ENCODE results near the gene PLD5. TPM values are rescaled to one million over a fixed set of nuclear protein-coding genes. Genes with fewer than 3 reads are reported as not detected.
"Not testable (repeated sequence)": the region's sequence is repeated elsewhere in the genome, so short reads cannot be mapped to it uniquely, and the experiment has no call there.

Gene PLD5
- polyA plus RNA-seq, 3 donors from 2014 or later: not detected

GRCh38 chr1:242264419-242264818, 260.1 kb downstream of the PLD5 start:
- not testable (repeated sequence) for H3K27me3 Mint-ChIP-seq (ENCODE audit: low read depth in 3 of 3); H3K36me3 Mint-ChIP-seq; H3K4me3 Mint-ChIP-seq; H3K9me3 Mint-ChIP-seq; H3K4me1 Mint-ChIP-seq; H3K27ac Mint-ChIP-seq; DNase-seq

DNA sequence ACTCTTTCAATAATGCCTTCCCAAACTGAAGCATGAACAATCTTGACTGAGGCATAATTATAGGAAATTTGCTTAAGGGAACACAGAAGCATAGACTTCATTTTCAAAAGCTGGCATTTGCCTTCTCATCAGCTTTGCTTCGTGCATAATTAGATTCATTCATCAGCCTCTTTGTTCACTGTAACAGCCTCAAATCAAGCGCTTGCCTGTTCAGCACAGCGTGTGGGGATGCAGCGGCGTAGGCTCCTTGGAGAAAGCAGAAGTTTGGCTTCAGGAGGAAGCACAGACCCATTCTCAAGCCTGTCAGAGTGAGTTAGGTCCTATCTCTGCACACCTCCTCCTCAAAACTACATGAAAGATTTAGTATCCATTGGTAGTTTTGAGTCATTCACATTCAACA, 279.2 kb downstream of the PLD5 start:
- Mint-ChIP-seq H3K27me3 (ENCODE audit: low read depth in 3 of 3) (no peaks in the 10 kb centered on the region), H3K4me3 (no peak overlapping the region), H3K9me3 (peaks cover 0 to 4% (median 0%) of the 10 kb centered on the region in 6 donors), H3K27ac (no peak overlapping the region), H3K36me3 (no peaks in the 10 kb centered on the region), H3K4me1 (no peaks in the 10 kb centered on the region)
- DNase-seq: no peak

DNA sequence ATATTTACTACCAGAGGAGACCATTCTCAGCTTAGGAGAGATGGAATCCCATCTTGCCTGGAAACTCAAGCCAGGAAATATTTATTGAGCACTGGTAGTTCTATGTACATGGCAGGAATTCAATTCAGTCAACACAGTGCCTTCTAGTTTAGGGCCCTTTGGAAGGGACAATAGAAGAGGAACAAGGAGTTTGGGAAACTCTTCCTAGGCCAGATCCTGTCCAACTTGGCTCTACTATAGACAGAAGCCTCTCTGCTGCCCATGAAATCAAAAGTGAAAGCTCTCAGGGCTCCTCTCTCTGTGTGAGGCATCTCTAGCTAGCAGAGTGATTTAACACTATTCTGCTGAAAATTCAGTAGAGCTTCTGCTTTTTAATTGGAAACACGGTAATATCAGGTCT, 281.0 kb downstream of the PLD5 start:
- Mint-ChIP-seq H3K4me3 (no peak overlapping the region), H3K27ac (no peak overlapping the region), H3K4me1 (no peaks in the 10 kb centered on the region), H3K9me3 (peaks cover 0 to 6% (median 0%) of the 10 kb centered on the region in 6 donors), H3K36me3 (no peaks in the 10 kb centered on the region), H3K27me3 (ENCODE audit: low read depth in 3 of 3) (no peaks in the 10 kb centered on the region)
- DNase-seq: no peak

DNA sequence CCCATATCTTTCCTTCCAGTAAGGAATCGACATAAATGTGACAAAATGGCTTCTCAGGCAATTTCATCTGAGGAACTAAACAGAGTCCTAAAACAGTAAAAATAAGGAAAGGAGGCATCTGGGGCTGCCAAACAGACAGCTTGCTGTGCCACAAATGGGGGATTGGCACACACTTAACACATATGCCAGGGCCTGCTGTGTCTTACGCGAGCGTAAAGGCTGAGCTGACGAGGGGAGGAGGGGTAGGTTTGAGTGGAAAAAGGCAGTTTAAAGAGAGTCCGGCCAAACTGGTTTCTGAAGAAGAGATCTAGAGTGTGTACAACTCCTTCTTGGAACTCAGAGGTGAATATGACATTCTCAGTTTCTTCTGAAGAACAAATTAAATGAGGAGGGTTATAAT, 281.5 kb downstream of the PLD5 start:
- Mint-ChIP-seq H3K4me3 (no peak overlapping the region), H3K4me1 (no peaks in the 10 kb centered on the region), H3K9me3 (peaks cover 0 to 6% (median 0%) of the 10 kb centered on the region in 6 donors), H3K36me3 (no peaks in the 10 kb centered on the region), H3K27me3 (ENCODE audit: low read depth in 3 of 3) (no peaks in the 10 kb centered on the region), H3K27ac (no peak overlapping the region)
- no peak for DNase-seq

- no peak for DNase-seq
- no peak overlapping the region for H3K27ac Mint-ChIP-seq
- no peak overlapping the region for H3K4me3 Mint-ChIP-seq
- peaks cover 0 to 8% (median 0%) of the 10 kb centered on the region in 6 donors for H3K9me3 Mint-ChIP-seq
- no peaks in the 10 kb centered on the region for H3K36me3 Mint-ChIP-seq
- no peaks in the 10 kb centered on the region for H3K4me1 Mint-ChIP-seq
- H3K27me3 Mint-ChIP-seq (ENCODE audit: low read depth in 3 of 3): no peaks in the 10 kb centered on the region
Measured at GRCh38 chr1:242241936-242242335, 282.6 kb downstream of the PLD5 start.

DNA sequence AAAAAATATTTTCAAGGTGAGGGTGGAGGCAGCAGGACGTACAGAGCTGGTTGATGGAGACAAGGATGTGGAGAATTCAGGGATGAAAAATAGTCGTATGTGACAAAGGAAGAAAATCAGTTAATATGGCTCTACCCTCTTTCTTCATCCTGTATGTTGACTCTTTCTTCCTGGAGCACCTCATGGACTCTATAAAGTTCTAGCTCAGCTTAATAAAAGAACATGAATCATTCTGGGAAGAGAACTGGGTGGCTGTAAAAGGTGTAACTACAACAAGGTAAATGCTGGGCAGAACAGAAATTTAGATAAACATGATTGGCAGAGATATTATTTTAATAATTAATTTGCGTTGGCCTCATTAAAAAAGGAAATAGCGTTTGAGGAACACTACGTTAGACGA, 283.8 kb downstream of the PLD5 start:
- DNase-seq: no peak
- H3K9me3 Mint-ChIP-seq: peaks cover 0 to 8% (median 0%) of the 10 kb centered on the region in 6 donors
- H3K4me1 Mint-ChIP-seq: no peaks in the 10 kb centered on the region
- H3K4me3 Mint-ChIP-seq: no peak overlapping the region
- no peak overlapping the region for H3K27ac Mint-ChIP-seq
- no peaks in the 10 kb centered on the region for H3K36me3 Mint-ChIP-seq
- no peaks in the 10 kb centered on the region for H3K27me3 Mint-ChIP-seq (ENCODE audit: low read depth in 3 of 3)

- no peaks in the 10 kb centered on the region for H3K27me3 Mint-ChIP-seq (ENCODE audit: low read depth in 3 of 3)
- no peaks in the 10 kb centered on the region for H3K4me1 Mint-ChIP-seq
- H3K36me3 Mint-ChIP-seq: no peaks in the 10 kb centered on the region
- no peak overlapping the region for H3K27ac Mint-ChIP-seq
- H3K4me3 Mint-ChIP-seq: no peak overlapping the region
- peaks cover 0 to 11% (median 0%) of the 10 kb centered on the region in 6 donors for H3K9me3 Mint-ChIP-seq
- DNase-seq: no peak
Measured at GRCh38 chr1:242240077-242240476, 284.4 kb downstream of the PLD5 start.

- Mint-ChIP-seq H3K9me3 (peaks cover 0 to 11% (median 0%) of the 10 kb centered on the region in 6 donors), H3K36me3 (no peaks in the 10 kb centered on the region), H3K4me1 (no peaks in the 10 kb centered on the region), H3K4me3 (no peak overlapping the region), H3K27me3 (ENCODE audit: low read depth in 3 of 3) (no peaks in the 10 kb centered on the region), H3K27ac (no peak overlapping the region)
- DNase-seq: no peak
Measured at GRCh38 chr1:242239398-242239797, 285.1 kb downstream of the PLD5 start.

DNA sequence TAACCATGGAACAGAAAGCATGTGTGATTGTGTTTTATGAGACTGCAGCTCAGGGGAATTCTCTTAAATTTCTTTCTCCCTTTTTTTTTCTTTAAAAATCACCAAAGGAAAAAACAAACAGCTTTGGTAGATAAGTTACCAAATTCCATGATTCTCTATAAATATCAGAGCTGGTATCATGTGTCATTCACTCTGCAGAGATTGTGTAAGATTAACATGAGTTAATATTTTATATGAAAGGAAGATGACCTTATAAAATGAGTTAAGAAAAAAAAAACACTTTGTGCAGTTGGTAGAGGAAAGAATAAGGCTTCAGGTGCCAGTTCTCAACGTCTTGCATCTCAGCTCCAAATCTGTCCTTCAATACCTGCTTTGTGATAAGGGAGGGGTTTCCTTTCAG, 287.4 kb downstream of the PLD5 start:
- Mint-ChIP-seq H3K4me3 (no peak overlapping the region), H3K4me1 (no peaks in the 10 kb centered on the region), H3K9me3 (peaks cover 0 to 9% (median 1%) of the 10 kb centered on the region in 6 donors), H3K27ac (no peak overlapping the region), H3K27me3 (ENCODE audit: low read depth in 3 of 3) (no peaks in the 10 kb centered on the region), H3K36me3 (no peaks in the 10 kb centered on the region)
- no peak for DNase-seq

DNA sequence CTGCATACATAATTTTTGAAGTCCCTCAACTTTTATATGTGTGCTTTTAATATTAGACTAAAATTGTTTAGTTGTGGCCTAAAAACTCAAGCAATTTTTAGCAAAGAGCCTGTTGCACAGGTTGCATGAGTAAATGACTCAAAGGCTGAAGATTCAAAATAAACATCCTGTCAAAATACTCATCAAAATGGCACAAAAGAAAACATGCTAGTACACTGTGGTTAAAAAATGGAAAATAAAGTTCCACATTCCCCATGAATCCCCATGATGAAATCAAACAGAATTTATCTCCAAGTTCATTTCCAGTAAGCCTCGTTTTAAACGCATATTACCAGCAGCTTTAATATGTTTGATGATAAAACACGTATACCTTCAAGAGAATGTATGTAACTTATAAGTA, 295.5 kb downstream of the PLD5 start:
- H3K9me3 Mint-ChIP-seq: peaks cover 0 to 3% (median 0%) of the 10 kb centered on the region in 6 donors
- H3K27me3 Mint-ChIP-seq (ENCODE audit: low read depth in 3 of 3): no peaks in the 10 kb centered on the region
- no peaks in the 10 kb centered on the region for H3K36me3 Mint-ChIP-seq
- H3K27ac Mint-ChIP-seq: no peak overlapping the region
- DNase-seq: no peak
- H3K4me3 Mint-ChIP-seq: no peak overlapping the region
- H3K4me1 Mint-ChIP-seq: no peaks in the 10 kb centered on the region

DNA sequence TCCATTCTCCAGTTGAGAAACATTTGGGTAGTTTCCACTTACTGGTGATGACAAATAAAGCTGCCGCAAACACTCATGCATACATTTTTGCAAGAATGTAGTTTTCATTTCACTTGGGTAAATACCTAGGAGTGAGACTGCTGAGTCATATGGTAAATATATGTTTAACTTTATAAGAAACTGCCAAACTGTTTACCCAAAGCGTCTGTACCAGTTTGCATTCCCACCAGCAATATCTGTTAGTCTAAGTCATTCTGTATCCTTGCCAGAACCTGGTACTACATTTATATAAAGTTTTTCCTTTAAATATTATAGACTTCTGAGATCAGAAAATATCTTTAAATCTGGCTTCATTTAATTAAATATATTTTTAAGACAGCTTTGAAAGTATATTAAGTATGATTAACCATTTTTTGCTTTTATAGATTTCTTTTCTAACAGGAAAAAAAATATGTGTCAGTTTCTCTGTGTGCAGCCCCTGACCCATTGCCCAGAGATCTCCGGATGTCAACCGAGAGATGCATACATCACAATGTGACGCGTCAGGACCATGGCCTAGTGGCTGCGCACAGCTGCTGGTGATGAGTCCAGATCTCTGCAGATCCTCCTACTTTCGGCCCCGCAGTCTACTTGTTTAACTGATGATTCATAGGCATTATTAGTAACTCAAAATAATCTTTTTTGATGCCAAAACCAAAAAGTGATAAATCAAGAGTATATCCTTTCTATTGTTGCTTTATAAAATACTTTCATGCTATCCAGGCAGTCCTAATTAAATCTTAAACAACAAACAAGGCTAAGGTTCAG, 298.5 kb downstream of the PLD5 start:
- Mint-ChIP-seq H3K36me3 (no peaks in the 10 kb centered on the region), H3K27me3 (ENCODE audit: low read depth in 3 of 3) (no peaks in the 10 kb centered on the region), H3K9me3 (peaks cover 0 to 5% (median 0%) of the 10 kb centered on the region in 6 donors), H3K27ac (no peak overlapping the region), H3K4me1 (no peaks in the 10 kb centered on the region), H3K4me3 (no peak overlapping the region)
- no peak for DNase-seq

GRCh38 chr1:242224878-242225766, 299.4 kb downstream of the PLD5 start:
- H3K4me1 Mint-ChIP-seq; H3K27ac Mint-ChIP-seq; DNase-seq; H3K36me3 Mint-ChIP-seq; H3K9me3 Mint-ChIP-seq; H3K4me3 Mint-ChIP-seq; H3K27me3 Mint-ChIP-seq (ENCODE audit: low read depth in 3 of 3): not testable (repeated sequence)

DNA sequence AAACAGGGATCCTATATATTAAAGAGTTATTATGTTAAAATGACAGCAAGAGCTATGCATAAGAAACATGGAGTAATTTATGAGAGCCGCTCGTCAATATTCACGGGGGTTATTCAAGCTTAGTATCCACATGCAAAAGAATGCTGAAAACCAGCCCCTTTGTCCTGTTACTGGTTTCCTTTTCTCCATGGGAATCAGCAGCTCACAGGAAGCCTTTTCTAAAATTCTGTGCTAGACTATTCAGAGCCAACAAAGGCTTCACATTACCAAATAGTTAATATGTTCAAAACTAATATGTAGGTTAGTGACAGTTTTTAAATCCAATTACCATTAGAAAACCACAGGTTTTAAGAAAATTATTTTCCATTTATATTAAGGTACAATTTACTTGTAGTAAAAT, 300.0 kb downstream of the PLD5 start:
- Mint-ChIP-seq H3K9me3 (peaks cover 0 to 2% (median 0%) of the 10 kb centered on the region in 6 donors), H3K27ac (no peak overlapping the region), H3K36me3 (no peaks in the 10 kb centered on the region), H3K27me3 (ENCODE audit: low read depth in 3 of 3) (peaks cover 0 to 2% (median 0%) of the 10 kb centered on the region in 3 donors), H3K4me1 (no peaks in the 10 kb centered on the region), H3K4me3 (no peak overlapping the region)
- no peak for DNase-seq

- Mint-ChIP-seq H3K27ac (no peak overlapping the region), H3K4me3 (no peak overlapping the region), H3K36me3 (no peaks in the 10 kb centered on the region), H3K9me3 (peaks cover 0 to 7% (median 2%) of the 10 kb centered on the region in 6 donors), H3K4me1 (no peaks in the 10 kb centered on the region), H3K27me3 (ENCODE audit: low read depth in 3 of 3) (peaks cover 0 to 2% (median 0%) of the 10 kb centered on the region in 3 donors)
- no peak for DNase-seq
Measured at GRCh38 chr1:242219905-242220304, 304.6 kb downstream of the PLD5 start.

All from immature natural killer cell (primary cell).